ENCODE measurements around the gene TBC1D3K. TPM values are rescaled to one million over a fixed set of nuclear protein-coding genes. Genes with fewer than 3 reads are reported as not detected.
"Not testable (repeated sequence)": the region's sequence is repeated elsewhere in the genome, so short reads cannot be mapped to it uniquely, and the experiment has no call there.

TBC1D3K gene
- not detected in 2 replicates for total RNA-seq (2014; rRNA removed; shearing (Covaris generic); ENCODE audit: low replicate concordance)

DNA sequence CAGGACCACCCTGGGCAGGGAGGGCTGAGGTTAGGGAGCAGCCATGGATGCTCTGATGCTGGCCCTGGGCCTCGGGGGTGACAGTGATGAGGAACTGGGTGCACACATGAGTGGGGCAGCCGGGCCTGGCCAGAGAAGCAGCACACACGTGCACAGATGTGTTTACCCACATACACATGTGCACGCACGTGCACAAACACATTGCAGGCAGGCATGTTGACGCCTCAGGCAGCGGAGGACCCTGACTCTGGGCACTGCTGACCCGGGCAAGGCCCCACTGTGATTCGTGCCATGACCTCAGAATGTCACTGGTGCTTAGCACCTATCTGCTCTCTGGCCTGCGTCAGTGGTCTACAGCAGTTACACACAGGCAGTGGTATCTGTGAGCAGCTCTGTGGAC lies at the start of gene TBC1D3K:
TSS of gene TBC1D3K (plus strand) at position 301 of the 400 bp plus-strand sequence. CDS start 1,585 bp downstream, outside the sequence.
- DNase-seq (ENCODE audit: low read depth); in situ Hi-C loops (cut with HindIII; ENCODE audit: low pct_unique_long_range_greater_than_20kb, low sequenced_read_pairs): not testable (repeated sequence)

DNA sequence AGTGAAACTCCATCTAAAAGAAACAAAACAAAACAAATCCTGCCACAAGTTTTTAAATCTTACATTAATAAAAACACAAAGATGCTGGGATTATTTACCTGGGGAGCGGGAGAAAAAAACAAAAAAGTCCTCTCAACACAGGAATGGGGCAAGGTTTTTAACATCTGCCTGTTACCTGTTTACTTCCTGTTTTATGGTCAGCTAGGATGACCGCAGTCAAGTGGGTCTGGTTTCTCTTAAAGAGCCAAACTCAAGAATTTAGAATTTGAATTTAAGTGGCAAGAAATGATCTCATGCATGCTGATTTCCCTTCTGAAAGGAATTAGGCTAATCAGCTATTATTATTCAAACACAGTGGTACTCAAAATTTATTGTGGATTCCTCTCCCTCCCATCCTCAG lies 39.7 kb upstream of the TBC1D3K start:
- in situ Hi-C loops (cut with HindIII; ENCODE audit: low pct_unique_long_range_greater_than_20kb, low sequenced_read_pairs) = no loop called here
- DNase-seq (ENCODE audit: low read depth) = no peak

DNA sequence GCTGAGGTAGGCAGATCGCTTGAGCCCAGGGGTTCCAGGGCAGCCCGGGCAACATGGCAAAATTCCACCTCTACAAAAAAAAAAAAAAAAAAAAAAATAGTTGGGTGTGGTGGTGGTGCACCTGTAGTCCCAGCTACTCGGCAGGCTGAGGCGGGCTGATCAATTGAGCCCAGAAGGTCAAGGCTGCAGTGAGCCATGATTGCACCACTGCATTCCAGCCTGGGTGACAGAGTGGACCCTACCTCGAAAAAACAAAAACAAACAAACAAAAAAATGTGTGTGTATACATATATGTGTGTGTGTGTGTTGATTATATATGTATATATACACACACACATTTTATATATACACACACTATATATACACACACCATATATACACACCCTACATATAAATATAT lies 39.1 kb upstream of the TBC1D3K start:
- in situ Hi-C loops (cut with HindIII; ENCODE audit: low pct_unique_long_range_greater_than_20kb, low sequenced_read_pairs) = no loop called here
- DNase-seq (ENCODE audit: low read depth) = no peak

DNA sequence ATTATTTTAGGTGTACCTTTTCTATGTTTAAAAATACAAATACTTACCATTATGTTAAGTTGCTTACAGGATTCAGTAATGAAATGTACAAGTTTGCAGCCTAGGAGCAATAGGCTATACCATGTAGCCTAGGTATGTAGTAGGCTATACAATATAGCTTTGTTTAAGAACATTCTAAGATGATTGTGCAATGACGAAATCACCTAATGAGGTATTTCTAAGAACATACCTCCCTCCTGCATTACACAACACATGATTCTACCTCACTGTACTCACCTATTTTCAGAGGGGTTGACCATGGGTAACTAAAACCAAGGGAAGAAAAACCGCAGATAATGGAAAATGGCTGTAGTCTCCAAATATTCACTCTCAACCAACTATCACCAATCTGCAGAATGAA lies 35.3 kb upstream of the TBC1D3K start:
- in situ Hi-C loops (cut with HindIII; ENCODE audit: low pct_unique_long_range_greater_than_20kb, low sequenced_read_pairs) = no loop called here
- DNase-seq (ENCODE audit: low read depth) = no peak

DNA sequence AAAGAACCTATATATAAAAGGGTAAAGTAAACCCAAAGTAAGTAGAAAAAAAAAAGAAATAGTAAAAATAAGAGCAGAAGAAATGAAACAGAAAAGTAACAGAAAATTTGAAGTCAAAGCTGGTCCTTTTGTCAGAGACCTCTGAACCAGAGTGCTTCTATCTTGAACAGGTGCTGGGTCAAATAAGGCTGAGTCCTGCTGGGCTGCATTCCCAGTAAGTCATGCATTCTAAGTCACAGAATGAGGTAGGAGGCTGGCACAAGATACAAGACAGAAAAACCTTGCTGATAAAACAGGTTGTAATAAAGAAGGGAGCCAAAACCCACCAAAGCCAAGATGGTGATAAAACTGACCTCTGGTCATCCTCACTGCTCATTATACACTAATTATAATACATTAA lies 27.3 kb upstream of the TBC1D3K start:
- in situ Hi-C loops (cut with HindIII; ENCODE audit: low pct_unique_long_range_greater_than_20kb, low sequenced_read_pairs); DNase-seq (ENCODE audit: low read depth): not testable (repeated sequence)

Other genes with a start within 250 kb of the TBC1D3K start
- gene HNF1B, start 179.4 kb upstream of the TBC1D3K start, total RNA-seq (2014; rRNA removed; shearing (Covaris generic); ENCODE audit: low replicate concordance) = 3.6 and 11.4 TPM in 2 replicates
- gene TBC1D3L, start 64.6 kb downstream of the TBC1D3K start, total RNA-seq (2014; rRNA removed; shearing (Covaris generic); ENCODE audit: low replicate concordance) = 2.8 and 4.3 TPM in 2 replicates
- not detected in 2 replicates for gene TBC1D3D, start 79.6 kb downstream of the TBC1D3K start, total RNA-seq (2014; rRNA removed; shearing (Covaris generic); ENCODE audit: low replicate concordance)
- gene TBC1D3C, start 144.2 kb downstream of the TBC1D3K start, total RNA-seq (2014; rRNA removed; shearing (Covaris generic); ENCODE audit: low replicate concordance) = not detected in 2 replicates
- not detected in 2 replicates for gene TBC1D3E, start 203.5 kb downstream of the TBC1D3K start, total RNA-seq (2014; rRNA removed; shearing (Covaris generic); ENCODE audit: low replicate concordance)